Vagina (tissue), 2 donors: ENCODE results near the gene PELI2.

Source experiments
- CTCF ChIP-seq, 3 experiments: fragments of 450-650 bp in 2 of 3; fragments of 200-600 bp in 1 of 3; sonication (generic) in 1 of 3; IDR thresholded peaks; one replicate each; pipeline ENCODE4 v1.5.1; 2017 to 2019; ENCODE audit warnings: antibody characterized with exemption in 3 of 3, mild to moderate bottlenecking in 2 of 3, moderate library complexity in 2 of 3
- POLR2AphosphoS5 ChIP-seq, 2 donors: sonication (generic); formaldehyde crosslinking; IDR thresholded peaks; one replicate each; pipeline ENCODE4 v1.9.0; 2017; ENCODE audit warnings: antibody characterized with exemption in 2 of 2, mild to moderate bottlenecking in 2 of 2, low read depth in 1 of 2; ENCODE audit not compliant: insufficient read depth in 1 of 2

- TF ChIP-seq CTCF (IDR thresholded peaks at IDR 0.05) = no peak
- no peak for TF ChIP-seq POLR2AphosphoS5 (IDR thresholded peaks at IDR 0.05; ENCODE audit: insufficient read depth in 1 of 2, low read depth in 1 of 2)
These were observed 223.7 kb downstream of the PELI2 start for GRCh38 chr14:56341766-56342493.
